Measurements from ENCODE around the gene TEX30. TPM values are rescaled to one million over a fixed set of nuclear protein-coding genes. Genes with fewer than 3 reads are reported as not detected.

Gene TEX30
- total RNA-seq, 2 experiments from 2014 or later: 30.5 to 32.8 TPM

GRCh38 chr13:102757006-102757405 lies 16.6 kb downstream of the TEX30 start:
- H3K4me3 Mint-ChIP-seq: no peak overlapping the region
- ChIA-PET POLR2A (no interaction called here), CTCF (interaction anchor here (1.4 kb wide), 1 partner anchor 43 kb away, joined by 4 read pairs; no protein-coding TSS in a partner anchor)
- no peaks in the 10 kb centered on the region for H3K36me3 Mint-ChIP-seq (ENCODE audit: low read depth)
- DNase-seq (no peak), ATAC-seq (no peak)
- H3K4me1 Mint-ChIP-seq (ENCODE audit: low read depth): no peaks in the 10 kb centered on the region
- H3K27me3 Mint-ChIP-seq: no peaks in the 10 kb centered on the region
- peaks cover 4% of the 10 kb centered on the region for H3K9me3 Mint-ChIP-seq
- H3K27ac Mint-ChIP-seq: no peak overlapping the region
- intact Hi-C loops (cut with micrococcal nuclease): no loop called here
- TF ChIP-seq CTCF (IDR thresholded peaks at IDR 0.05): no peak

- peaks cover 5% of the 10 kb centered on the region for H3K36me3 Mint-ChIP-seq (ENCODE audit: low read depth)
- intact Hi-C loops (cut with micrococcal nuclease): no loop called here
- peaks cover 8% of the 10 kb centered on the region for H3K9me3 Mint-ChIP-seq
- no peak for DNase-seq
- H3K4me1 Mint-ChIP-seq (ENCODE audit: low read depth): no peaks in the 10 kb centered on the region
- ChIA-PET POLR2A (no interaction called here), CTCF (interaction anchor here (1.4 kb wide), 1 partner anchor 49 kb away, joined by 3 read pairs; no protein-coding TSS in a partner anchor)
- ATAC-seq: no peak
- H3K27ac Mint-ChIP-seq: no peak overlapping the region
- no peak for TF ChIP-seq CTCF (IDR thresholded peaks at IDR 0.05)
- no peak overlapping the region for H3K4me3 Mint-ChIP-seq
- peaks cover 15% of the 10 kb centered on the region for H3K27me3 Mint-ChIP-seq
Measured at GRCh38 chr13:102751886-102752285, 21.7 kb downstream of the TEX30 start.

GRCh38 chr13:102742506-102742905 lies 31.1 kb downstream of the TEX30 start:
- DNase-seq (no peak), ATAC-seq (no peak)
- Mint-ChIP-seq H3K27me3 (peaks cover 37% of the 10 kb centered on the region), H3K36me3 (ENCODE audit: low read depth) (no peaks in the 10 kb centered on the region), H3K4me1 (ENCODE audit: low read depth) (no peaks in the 10 kb centered on the region), H3K4me3 (no peak overlapping the region), H3K27ac (no peak overlapping the region), H3K9me3 (peaks cover 11% of the 10 kb centered on the region)
- TF ChIP-seq CTCF (IDR thresholded peaks at IDR 0.05): no peak
- intact Hi-C loops (cut with micrococcal nuclease): no loop called here
- POLR2A ChIA-PET: no interaction called here
- CTCF ChIA-PET: no interaction called here

- POLR2A ChIA-PET: no interaction called here
- H3K27me3 Mint-ChIP-seq: peaks cover 35% of the 10 kb centered on the region
- CTCF ChIA-PET: no interaction called here
Measured at GRCh38 chr13:102742101-102742500, 31.5 kb downstream of the TEX30 start.

More at GRCh38 chr13:102742101-102742500, 31.5 kb downstream of the TEX30 start:
- intact Hi-C loops (cut with micrococcal nuclease): no loop called here
- Mint-ChIP-seq H3K36me3 (ENCODE audit: low read depth) (no peaks in the 10 kb centered on the region), H3K9me3 (peaks cover 10% of the 10 kb centered on the region), H3K4me3 (no peak overlapping the region), H3K4me1 (ENCODE audit: low read depth) (no peaks in the 10 kb centered on the region), H3K27ac (no peak overlapping the region)
- TF ChIP-seq CTCF (IDR thresholded peaks at IDR 0.05): no peak
- DNase-seq (no peak), ATAC-seq (no peak)
